ENCODE measurements around the gene CNTNAP5. TPM values are rescaled to one million over a fixed set of nuclear protein-coding genes. Genes with fewer than 3 reads are reported as not detected.

The CNTNAP5 gene
- total and polyA plus RNA-seq, 2 of the 8 experiments (the other 6 are each of a cell fraction or from before 2014, with no cell fraction given) = 0.11 to 0.76 TPM

GRCh38 chr2:124623560-124623959 is 598.5 kb downstream of the CNTNAP5 start:
- DNase-seq (ENCODE audit: low read depth in 1 of 2, low spot score in 2 of 2) = no peak
- Histone ChIP-seq H3K79me2 (ENCODE audit: control insufficient read depth in 1 of 2, insufficient read depth in 2 of 2, low read length in 2 of 2) (no peaks in the 10 kb centered on the region), H3K4ac (replicated peaks; ENCODE audit: insufficient read length, low read depth, low read length) (no peak overlapping the region), H4K91ac (replicated peaks; ENCODE audit: insufficient read length, low read length) (no peak overlapping the region), H3K4me3 (ENCODE audit: extremely low read depth in 1 of 4, insufficient read depth in 2 of 4, low read depth in 3 of 4, low read length in 4 of 4) (no peak overlapping the region), H4K8ac (ENCODE audit: extremely low read depth, insufficient read depth, low read length) (no peak overlapping the region), H3K79me1 (ENCODE audit: low read depth, low read length) (no peaks in the 10 kb centered on the region), H2BK12ac (ENCODE audit: low read depth, low read length) (no peak overlapping the region), H2BK5ac (ENCODE audit: low read depth, low read length) (no peak overlapping the region), H2AFZ (ENCODE audit: low read length) (no peak overlapping the region), H2AK5ac (ENCODE audit: low read depth, low read length) (no peak overlapping the region), H3K23me2 (ENCODE audit: low read depth, low read length) (no peaks in the 10 kb centered on the region), H3K14ac (ENCODE audit: insufficient read length) (no peak overlapping the region), H3K56ac (replicated peaks; ENCODE audit: insufficient read length, low read depth, low read length) (no peak overlapping the region), H3K4me2 (ENCODE audit: insufficient read depth in 1 of 2, low read depth in 2 of 2, low read length in 2 of 2) (no peak overlapping the region), H3K23ac (ENCODE audit: insufficient read length) (no peak overlapping the region), H4K5ac (ENCODE audit: insufficient read length, low read depth, low read length) (no peak overlapping the region), H3K18ac (ENCODE audit: extremely low read depth, low read length) (no peak overlapping the region), H2BK120ac (replicated peaks; ENCODE audit: low read depth, low read length) (no peak overlapping the region), H4K20me1 (replicated peaks in 1 of 2; ENCODE audit: control insufficient read depth in 1 of 2, insufficient read depth in 2 of 2, low read length in 2 of 2) (no peaks in the 10 kb centered on the region), H3K36me3 (ENCODE audit: control insufficient read depth in 2 of 4, insufficient read depth in 4 of 4, low read length in 3 of 4) (no peaks in the 10 kb centered on the region), H3K9ac (replicated peaks in 1 of 4; ENCODE audit: extremely low read depth in 1 of 4, low read depth in 3 of 4, low read length in 3 of 4) (no peak overlapping the region), H2BK15ac (ENCODE audit: low read length) (no peak overlapping the region), H3K27ac (ENCODE audit: low read depth, low read length) (no peak overlapping the region), H3K4me1 (replicated peaks in 1 of 4; ENCODE audit: control insufficient read depth in 3 of 4, insufficient read depth in 4 of 4, low read length in 3 of 4) (no peaks in the 10 kb centered on the region), H2BK20ac (ENCODE audit: low read length) (no peak overlapping the region), H3K27me3 (replicated peaks in 1 of 4; ENCODE audit: control insufficient read depth in 3 of 4, extremely low read depth in 1 of 4, insufficient read depth in 3 of 4, low read length in 3 of 4) (no peaks in the 10 kb centered on the region), H3K9me3 (ENCODE audit: insufficient read depth in 2 of 2, low read depth in 1 of 2, low read length in 1 of 2) (no peaks in the 10 kb centered on the region)
- no peak for FAIRE-seq
- ChIA-PET POLR2A (ENCODE audit: partially characterized antibody) (no interaction called here), CTCF (ENCODE audit: partially characterized antibody) (interaction anchor here (0.6 to 1.2 kb wide), 4 partner anchors 10 to 1943 kb away, joined by 3 to 4 read pairs (median 4); no protein-coding TSS in a partner anchor)
- TF ChIP-seq SIX5 (IDR thresholded peaks at IDR 0.05; ENCODE audit: low read depth, low read length) (no peak), JUN (IDR thresholded peaks at IDR 0.05; ENCODE audit: low read depth, low read length) (no peak), HDAC6 (IDR thresholded peaks at IDR 0.05; ENCODE audit: low read depth, low read length) (no peak), SRF (IDR thresholded peaks at IDR 0.05; ENCODE audit: low read depth, low read length) (no peak), TCF12 (IDR thresholded peaks at IDR 0.05; ENCODE audit: low read depth, low read length) (no peak)

Data from H1 (cell line).